ENCODE results near the gene MLLT6. TPM values are rescaled to one million over a fixed set of nuclear protein-coding genes. Genes with fewer than 3 reads are reported as not detected.

MLLT6 gene
- total and polyA plus RNA-seq, 4 donors, result 18.4 to 94.1 (median 61.8) TPM

- no peaks in the 10 kb centered on the region for H3K27me3 ChIP-seq (ENCODE audit: control insufficient read depth, insufficient read depth, low read length)
- H3K36me3 ChIP-seq (ENCODE audit: control insufficient read depth, insufficient read depth, low read length), result peaks cover 59% of the 10 kb centered on the region
- no peak overlapping the region for H3K27ac ChIP-seq (ENCODE audit: low read depth, low read length)
- DNase-seq (ENCODE audit: low read depth in 4 of 6, low spot score in 6 of 6), result no peak
- H3K4me1 ChIP-seq (ENCODE audit: control insufficient read depth, insufficient read depth, low read length), result peaks cover 70% of the 10 kb centered on the region
- no peaks in the 10 kb centered on the region for H3K9me3 ChIP-seq (ENCODE audit: control insufficient read depth, insufficient read depth, low read length)
- 87% methylated on average over 8 of the region's 8 CpGs for WGBS (ENCODE audit: insufficient coverage)
- H3K4me3 ChIP-seq (ENCODE audit: low read depth, low read length), result no peak overlapping the region
Observed at GRCh38 chr17:38731526-38732294, 26.6 kb downstream of the MLLT6 start.

- Histone ChIP-seq H3K36me3 (ENCODE audit: control insufficient read depth, insufficient read depth, low read length) (peaks cover 69% of the 10 kb centered on the region), H3K27ac (ENCODE audit: low read depth, low read length) (no peak overlapping the region), H3K9me3 (ENCODE audit: control insufficient read depth, insufficient read depth, low read length) (no peaks in the 10 kb centered on the region), H3K4me3 (ENCODE audit: low read depth, low read length) (no peak overlapping the region), H3K27me3 (ENCODE audit: control insufficient read depth, insufficient read depth, low read length) (no peaks in the 10 kb centered on the region), H3K4me1 (ENCODE audit: control insufficient read depth, insufficient read depth, low read length) (peaks cover 72% of the 10 kb centered on the region)
- WGBS (ENCODE audit: insufficient coverage), result 82% methylated on average over 6 of the region's 7 CpGs
- no peak for DNase-seq (ENCODE audit: low read depth in 4 of 6, low spot score in 6 of 6)
Observed at GRCh38 chr17:38732376-38733281, 27.6 kb downstream of the MLLT6 start.

GRCh38 chr17:38733282-38733981 is 28.4 kb downstream of the MLLT6 start:
- Histone ChIP-seq H3K36me3 (ENCODE audit: control insufficient read depth, insufficient read depth, low read length) (peaks cover 72% of the 10 kb centered on the region), H3K4me3 (ENCODE audit: low read depth, low read length) (no peak overlapping the region), H3K27me3 (ENCODE audit: control insufficient read depth, insufficient read depth, low read length) (no peaks in the 10 kb centered on the region), H3K4me1 (ENCODE audit: control insufficient read depth, insufficient read depth, low read length) (peaks cover 70% of the 10 kb centered on the region), H3K9me3 (ENCODE audit: control insufficient read depth, insufficient read depth, low read length) (no peaks in the 10 kb centered on the region), H3K27ac (ENCODE audit: low read depth, low read length) (no peak overlapping the region)
- no peak for DNase-seq (ENCODE audit: low read depth in 4 of 6, low spot score in 6 of 6)
- 80% methylated on average over 9 of the region's 9 CpGs for WGBS (ENCODE audit: insufficient coverage)

- H3K27me3 ChIP-seq (ENCODE audit: control insufficient read depth, insufficient read depth, low read length), result no peaks in the 10 kb centered on the region
- peaks cover 62% of the 10 kb centered on the region for H3K4me1 ChIP-seq (ENCODE audit: control insufficient read depth, insufficient read depth, low read length)
- 43% methylated on average over 4 of the region's 15 CpGs for WGBS (ENCODE audit: insufficient coverage)
- no peak overlapping the region for H3K4me3 ChIP-seq (ENCODE audit: low read depth, low read length)
- H3K27ac ChIP-seq (ENCODE audit: low read depth, low read length), result no peak overlapping the region
- H3K9me3 ChIP-seq (ENCODE audit: control insufficient read depth, insufficient read depth, low read length), result no peaks in the 10 kb centered on the region
- peaks cover 78% of the 10 kb centered on the region for H3K36me3 ChIP-seq (ENCODE audit: control insufficient read depth, insufficient read depth, low read length)
- DNase-seq (ENCODE audit: low read depth in 4 of 6, low spot score in 6 of 6), result peak in 1 of 6 donors; percentile 70
Observed at GRCh38 chr17:38733982-38734973, 29.2 kb downstream of the MLLT6 start.

GRCh38 chr17:38735161-38735997 is 30.3 kb downstream of the MLLT6 start:
- Histone ChIP-seq H3K36me3 (ENCODE audit: control insufficient read depth, insufficient read depth, low read length) (peaks cover 88% of the 10 kb centered on the region), H3K27ac (ENCODE audit: low read depth, low read length) (no peak overlapping the region), H3K27me3 (ENCODE audit: control insufficient read depth, insufficient read depth, low read length) (no peaks in the 10 kb centered on the region), H3K4me1 (ENCODE audit: control insufficient read depth, insufficient read depth, low read length) (peaks cover 65% of the 10 kb centered on the region), H3K4me3 (ENCODE audit: low read depth, low read length) (no peak overlapping the region), H3K9me3 (ENCODE audit: control insufficient read depth, insufficient read depth, low read length) (no peaks in the 10 kb centered on the region)
- peak in 2 of 6 donors; percentile 82 to 86 for DNase-seq (ENCODE audit: low read depth in 4 of 6, low spot score in 6 of 6)
- WGBS (ENCODE audit: insufficient coverage), result 41% methylated on average over 21 of the region's 23 CpGs

- no peaks in the 10 kb centered on the region for H3K9me3 ChIP-seq (ENCODE audit: control insufficient read depth, insufficient read depth, low read length)
- WGBS (ENCODE audit: insufficient coverage), result 86% methylated on average over 13 of the region's 14 CpGs
- no peaks in the 10 kb centered on the region for H3K27me3 ChIP-seq (ENCODE audit: control insufficient read depth, insufficient read depth, low read length)
- no peak overlapping the region for H3K27ac ChIP-seq (ENCODE audit: low read depth, low read length)
- DNase-seq (ENCODE audit: low read depth in 4 of 6, low spot score in 6 of 6), result no peak
- H3K36me3 ChIP-seq (ENCODE audit: control insufficient read depth, insufficient read depth, low read length), result peaks cover 73% of the 10 kb centered on the region
- H3K4me1 ChIP-seq (ENCODE audit: control insufficient read depth, insufficient read depth, low read length), result peaks cover 69% of the 10 kb centered on the region
- no peak overlapping the region for H3K4me3 ChIP-seq (ENCODE audit: low read depth, low read length)
Observed at GRCh38 chr17:38738007-38738662, 33.1 kb downstream of the MLLT6 start.

GRCh38 chr17:38738686-38739085 is 33.6 kb downstream of the MLLT6 start:
- H3K27me3 ChIP-seq (ENCODE audit: control insufficient read depth, insufficient read depth, low read length), result no peaks in the 10 kb centered on the region
- no peak for DNase-seq (ENCODE audit: low read depth in 4 of 6, low spot score in 6 of 6)
- no peaks in the 10 kb centered on the region for H3K9me3 ChIP-seq (ENCODE audit: control insufficient read depth, insufficient read depth, low read length)
- peaks cover 73% of the 10 kb centered on the region for H3K36me3 ChIP-seq (ENCODE audit: control insufficient read depth, insufficient read depth, low read length)
- no peak overlapping the region for H3K27ac ChIP-seq (ENCODE audit: low read depth, low read length)
- peaks cover 70% of the 10 kb centered on the region for H3K4me1 ChIP-seq (ENCODE audit: control insufficient read depth, insufficient read depth, low read length)
- no peak overlapping the region for H3K4me3 ChIP-seq (ENCODE audit: low read depth, low read length)
- WGBS (ENCODE audit: insufficient coverage), result 94% methylated on average over 8 of the region's 16 CpGs

GRCh38 chr17:38739305-38739704 is 34.2 kb downstream of the MLLT6 start:
- DNase-seq (ENCODE audit: low read depth in 4 of 6, low spot score in 6 of 6), result no peak
- peaks cover 70% of the 10 kb centered on the region for H3K4me1 ChIP-seq (ENCODE audit: control insufficient read depth, insufficient read depth, low read length)
- H3K4me3 ChIP-seq (ENCODE audit: low read depth, low read length), result no peak overlapping the region
- H3K9me3 ChIP-seq (ENCODE audit: control insufficient read depth, insufficient read depth, low read length), result no peaks in the 10 kb centered on the region
- peaks cover 66% of the 10 kb centered on the region for H3K36me3 ChIP-seq (ENCODE audit: control insufficient read depth, insufficient read depth, low read length)
- H3K27me3 ChIP-seq (ENCODE audit: control insufficient read depth, insufficient read depth, low read length), result no peaks in the 10 kb centered on the region
- no peak overlapping the region for H3K27ac ChIP-seq (ENCODE audit: low read depth, low read length)
- 86% methylated on average over 7 of the region's 14 CpGs for WGBS (ENCODE audit: insufficient coverage)

Data from spinal cord (tissue), 10 donors.